Muscle layer of colon (tissue), 2 donors: ENCODE results near the gene PLEKHG1.

Experiments
- H3K27ac ChIP-seq: one replicate; pipeline ENCODE4 v1.7.0; 2013; ENCODE audit warnings: low read depth, mild to moderate bottlenecking, low read length, moderate library complexity
- H3K27me3 ChIP-seq, 2 donors: one replicate each; pipeline ENCODE4 v1.7.0; 2013; ENCODE audit warnings: low read length in 2 of 2, mild to moderate bottlenecking in 2 of 2; ENCODE audit not compliant: insufficient read depth in 2 of 2, control insufficient read depth in 1 of 2
- H3K36me3 ChIP-seq: one replicate; pipeline ENCODE4 v1.7.0; 2013; ENCODE audit warnings: mild to moderate bottlenecking, low read length; ENCODE audit not compliant: insufficient read depth
- H3K4me1 ChIP-seq: one replicate; pipeline ENCODE4 v1.7.0; 2013; ENCODE audit warnings: mild to moderate bottlenecking, low read length; ENCODE audit not compliant: insufficient read depth
- H3K4me3 ChIP-seq, 2 donors: one replicate each; pipeline ENCODE4 v1.7.0; 2013; ENCODE audit warnings: low read length in 2 of 2, low read depth in 1 of 2, mild to moderate bottlenecking in 1 of 2, moderate library complexity in 1 of 2
- H3K9ac ChIP-seq: one replicate; pipeline ENCODE4 v1.7.0; 2013; ENCODE audit warnings: low read length
- H3K9me3 ChIP-seq: one replicate; pipeline ENCODE4 v1.7.0; 2013; ENCODE audit warnings: mild to moderate bottlenecking, low read length
- donor health status: abdominal sarcoma.
- donor health status: Adenocarcinoma of cecum.

PLEKHG1 gene

DNA sequence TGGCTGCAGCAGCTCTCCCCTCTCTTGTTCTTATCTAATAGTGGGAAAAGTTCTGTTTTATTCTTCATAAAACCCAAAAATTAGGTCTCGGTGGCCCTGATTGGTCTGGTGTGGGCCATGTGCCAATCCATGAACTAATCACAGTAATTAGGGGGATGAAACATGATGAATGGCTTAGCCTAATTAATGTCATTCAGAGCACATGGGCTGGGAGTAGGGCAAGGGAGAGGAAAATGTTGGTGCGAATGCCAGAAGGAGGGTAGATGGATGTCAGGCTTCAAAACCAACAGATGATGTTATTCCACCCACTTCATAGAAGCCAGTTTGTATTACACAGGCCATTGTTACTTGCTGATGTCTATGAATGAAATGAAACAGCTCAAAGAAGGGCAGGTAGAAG, 46.5 kb downstream of the PLEKHG1 start:
- H3K27me3 ChIP-seq, result no peaks in the 10 kb centered on the region
- H3K4me1 ChIP-seq, result peaks cover 12% of the 10 kb centered on the region
- no peak overlapping the region for H3K9ac ChIP-seq
- no peaks in the 10 kb centered on the region for H3K9me3 ChIP-seq
- H3K4me3 ChIP-seq, result no peak overlapping the region
- no peaks in the 10 kb centered on the region for H3K36me3 ChIP-seq
- H3K27ac ChIP-seq, result no peak overlapping the region

DNA sequence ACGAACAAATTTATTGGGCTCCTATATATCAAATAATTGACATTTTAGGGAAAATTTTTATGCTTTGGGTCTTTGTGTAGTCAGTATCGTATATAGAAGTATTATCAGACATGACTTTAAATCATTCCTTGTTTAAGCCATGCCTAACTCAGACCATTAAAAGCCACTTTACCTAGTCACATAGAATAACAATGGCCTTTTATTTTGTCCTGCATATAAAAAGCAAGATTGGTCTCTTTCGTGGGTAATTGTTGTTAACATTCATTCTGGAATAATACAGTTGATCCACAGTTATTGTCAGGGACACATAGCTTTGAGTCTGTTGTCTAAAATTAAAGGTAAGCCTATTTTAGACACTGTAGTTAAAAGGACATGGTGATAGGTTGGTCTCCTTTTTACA, 47.4 kb downstream of the PLEKHG1 start:
- Histone ChIP-seq H3K4me1 (peaks cover 8% of the 10 kb centered on the region), H3K4me3 (no peak overlapping the region), H3K36me3 (no peaks in the 10 kb centered on the region), H3K9me3 (no peaks in the 10 kb centered on the region), H3K27me3 (no peaks in the 10 kb centered on the region), H3K9ac (no peak overlapping the region), H3K27ac (no peak overlapping the region)
